GM19193 (cell line): Measurements from ENCODE around the gene ACBD7.

ENCODE experiments used
- POLR2A ChIP-seq: IDR thresholded peaks from 4 replicates; pipeline ENCODE4 v1.6.1; 2011; ENCODE audit not compliant: insufficient read depth, insufficient read length; ENCODE audit errors: extremely low read depth

Gene ACBD7

GRCh38 chr10:15088428-15089261, at the start of gene ACBD7:
Gene ACBD7, minus strand, starts transcription at chr10:15088776. Its CDS starts 48 bp downstream, at chr10:15088728.
- no peak for TF ChIP-seq POLR2A

GRCh38 chr10:15137636-15138035, 49.1 kb upstream of the ACBD7 start:
- no peak for TF ChIP-seq POLR2A

- TF ChIP-seq POLR2A, result no peak
Measured at GRCh38 chr10:15137036-15137359, 48.4 kb upstream of the ACBD7 start.

DNA sequence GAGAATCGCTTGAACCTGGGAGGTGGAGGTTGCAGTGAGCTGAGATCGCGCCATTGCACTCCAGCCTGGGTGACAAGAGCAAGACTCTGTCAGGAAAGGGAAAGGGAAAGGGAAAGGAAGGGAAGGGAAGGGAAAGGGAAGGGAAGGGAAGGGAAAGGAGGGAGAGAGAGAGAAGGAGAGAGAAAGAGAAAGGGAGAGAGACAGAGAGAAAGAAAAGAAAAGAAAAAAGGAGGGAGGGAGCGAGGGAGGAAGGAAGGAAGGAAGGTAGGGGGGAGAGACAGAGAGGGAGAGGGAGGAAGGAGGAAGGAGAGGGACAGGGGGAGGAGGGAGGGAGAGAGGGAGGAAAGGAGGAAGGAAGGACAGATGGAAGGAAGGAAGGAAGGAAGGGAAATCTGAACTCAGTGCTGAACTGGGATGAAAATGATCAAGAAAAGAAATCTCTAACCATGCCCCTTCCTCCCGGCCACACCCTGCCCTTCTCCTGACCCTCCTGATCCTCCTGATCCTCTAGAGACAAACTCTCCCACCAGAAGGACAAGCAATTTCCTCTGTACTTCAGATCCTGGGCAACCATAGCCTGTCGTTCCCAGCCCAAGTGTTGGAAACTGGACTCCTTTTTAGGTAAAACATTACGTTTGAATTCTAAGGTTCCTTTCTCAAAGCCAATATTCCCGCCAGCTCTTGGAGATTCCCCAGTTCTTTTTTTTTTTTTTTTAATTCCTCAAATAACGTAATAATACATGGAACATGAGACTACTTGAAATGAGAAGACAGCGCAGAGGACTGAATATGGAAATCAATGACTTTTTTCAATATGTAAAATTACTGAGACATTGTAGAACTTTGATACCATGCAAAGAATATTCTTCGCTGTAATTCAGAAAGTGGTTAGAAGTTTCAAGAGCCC, 47.8 kb upstream of the ACBD7 start:
- TF ChIP-seq POLR2A, result no peak

DNA sequence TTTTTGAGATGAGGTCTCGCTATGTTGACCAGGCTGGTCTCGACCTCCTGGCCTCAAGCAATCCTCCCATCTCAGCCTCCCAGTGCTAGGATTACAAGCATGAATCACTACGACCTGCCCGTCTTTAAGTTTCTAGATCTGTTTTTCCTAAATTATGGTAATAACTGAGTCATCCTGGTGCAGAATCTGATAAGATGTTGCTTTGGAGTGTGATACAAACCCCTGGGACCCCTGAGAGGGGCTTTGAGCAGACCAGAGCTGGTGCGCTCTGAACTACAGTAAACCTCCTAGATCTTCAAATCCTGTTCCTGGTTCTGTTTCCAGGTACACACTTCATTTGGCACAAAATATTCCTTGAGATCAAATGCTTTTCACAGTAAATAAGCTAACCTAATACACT, 42.8 kb upstream of the ACBD7 start:
- no peak for TF ChIP-seq POLR2A

- TF ChIP-seq POLR2A, result no peak
Measured at GRCh38 chr10:15124908-15125307, 36.3 kb upstream of the ACBD7 start.

DNA sequence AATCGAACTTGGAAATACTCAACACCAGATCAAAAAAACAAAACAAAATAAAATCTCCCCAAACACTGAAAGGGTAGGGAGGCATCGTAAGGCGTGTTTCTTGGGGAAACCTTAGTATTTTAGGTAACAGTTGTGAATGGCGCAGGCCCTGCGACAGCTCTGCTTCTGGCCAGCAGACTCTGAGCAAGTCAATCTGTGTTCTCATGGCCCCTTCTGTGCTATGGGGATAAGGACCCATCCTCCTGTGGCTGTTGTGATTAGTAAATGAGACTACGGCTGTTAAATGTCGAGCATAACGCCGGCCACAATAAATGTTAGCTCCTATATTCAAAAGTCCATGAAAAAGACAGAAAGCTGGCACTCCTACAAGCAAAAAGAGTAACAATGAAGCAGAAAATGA, 35.6 kb upstream of the ACBD7 start:
- TF ChIP-seq POLR2A, result no peak

DNA sequence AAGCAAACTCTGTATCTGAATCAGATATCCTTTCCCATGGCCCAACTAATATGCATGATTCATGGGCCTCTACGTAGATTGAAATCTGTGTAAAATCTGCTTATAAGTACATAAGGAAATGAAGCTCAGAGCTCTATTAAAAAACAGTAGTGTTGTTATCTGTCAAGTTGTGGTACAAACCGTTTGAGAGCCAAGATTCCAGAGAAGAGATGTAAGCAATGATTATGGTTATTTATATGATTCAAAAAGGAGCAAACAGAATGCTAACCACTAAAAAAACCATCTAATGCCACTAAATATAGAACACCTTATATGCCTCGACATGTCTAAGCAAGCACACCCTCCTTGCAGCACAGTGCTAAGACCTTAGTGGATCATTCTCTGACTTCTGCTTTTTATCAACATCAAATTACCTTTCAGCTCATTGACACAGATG, 35.2 kb upstream of the ACBD7 start:
- no peak for TF ChIP-seq POLR2A

DNA sequence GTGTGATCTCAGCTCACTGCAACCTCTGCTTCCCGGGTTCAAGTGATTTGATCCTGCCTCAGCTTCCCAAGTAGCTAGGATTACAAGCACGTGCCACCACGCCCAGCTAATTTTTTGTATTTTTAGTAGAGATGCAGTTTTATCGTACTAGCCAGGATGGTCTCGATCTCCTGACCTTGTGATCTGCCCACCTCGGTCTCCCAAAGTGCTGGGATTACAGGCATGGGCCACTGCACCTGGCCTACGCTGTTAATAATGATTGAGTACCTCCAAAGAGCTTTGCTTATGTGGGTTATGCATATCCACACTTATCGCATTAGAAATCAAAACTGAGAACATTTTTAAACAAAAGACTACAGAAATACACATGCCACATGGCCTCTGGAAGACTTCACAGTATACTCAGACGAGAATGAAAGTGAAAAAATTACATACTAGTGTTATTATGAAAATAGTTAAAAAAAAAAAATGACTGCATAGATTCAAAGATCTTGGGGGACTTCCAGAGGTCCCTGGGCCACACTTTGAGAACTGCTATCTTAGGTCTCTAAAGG, 34.0 kb upstream of the ACBD7 start:
- no peak for TF ChIP-seq POLR2A

DNA sequence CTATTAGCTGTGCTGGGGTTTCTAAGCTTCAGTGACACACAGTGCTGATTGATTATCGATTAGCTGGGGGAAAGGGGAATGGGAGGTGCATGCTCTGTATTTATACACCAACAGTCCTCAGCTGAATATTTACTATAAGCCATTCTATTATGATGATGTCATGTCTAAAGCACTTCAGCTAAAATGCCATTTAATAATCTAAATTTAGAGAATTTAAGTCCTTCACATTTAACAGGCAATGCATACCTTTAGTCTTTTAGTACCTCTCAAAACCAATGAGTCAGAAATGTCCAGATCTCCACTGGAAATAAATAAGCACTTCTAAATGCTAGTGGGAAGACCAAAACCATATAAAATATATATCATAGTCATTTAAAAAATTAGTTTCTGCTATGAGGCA, 33.1 kb upstream of the ACBD7 start:
- TF ChIP-seq POLR2A, result no peak

GRCh38 chr10:15120523-15120922, 31.9 kb upstream of the ACBD7 start:
- TF ChIP-seq POLR2A, result no peak

GRCh38 chr10:15118615-15119014, 30.0 kb upstream of the ACBD7 start:
- no peak for TF ChIP-seq POLR2A

DNA sequence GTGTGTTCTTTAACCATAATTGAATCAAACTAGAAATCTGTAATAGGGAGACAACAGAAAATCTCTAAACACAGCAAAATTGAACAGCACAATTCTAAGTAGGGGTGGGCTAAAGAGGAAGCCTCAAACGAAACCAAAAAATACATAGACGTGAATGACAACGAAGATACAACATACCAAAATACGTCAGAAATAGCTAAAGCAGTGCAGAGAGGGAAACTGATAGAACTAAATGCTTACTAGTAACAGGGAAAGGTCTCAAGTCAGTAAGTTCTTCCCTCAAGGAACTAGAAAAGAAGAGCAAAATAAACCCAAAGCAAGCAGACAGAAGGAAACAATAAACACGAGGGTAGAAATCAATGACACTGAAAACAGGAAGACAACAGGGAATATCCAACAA, 27.6 kb upstream of the ACBD7 start:
- TF ChIP-seq POLR2A, result no peak

- TF ChIP-seq POLR2A, result no peak
Measured at GRCh38 chr10:15113766-15114165, 25.2 kb upstream of the ACBD7 start.

GRCh38 chr10:15112657-15113056, 24.1 kb upstream of the ACBD7 start:
- TF ChIP-seq POLR2A, result no peak
